ENCODE data around the gene PFDN1. TPM values are rescaled to one million over a fixed set of nuclear protein-coding genes. Genes with fewer than 3 reads are reported as not detected.

Gene PFDN1
- polyA plus RNA-seq, 1 donor (not counting 4 experiments of a cell fraction or from before 2014, with no cell fraction given), result 79.0 TPM

DNA sequence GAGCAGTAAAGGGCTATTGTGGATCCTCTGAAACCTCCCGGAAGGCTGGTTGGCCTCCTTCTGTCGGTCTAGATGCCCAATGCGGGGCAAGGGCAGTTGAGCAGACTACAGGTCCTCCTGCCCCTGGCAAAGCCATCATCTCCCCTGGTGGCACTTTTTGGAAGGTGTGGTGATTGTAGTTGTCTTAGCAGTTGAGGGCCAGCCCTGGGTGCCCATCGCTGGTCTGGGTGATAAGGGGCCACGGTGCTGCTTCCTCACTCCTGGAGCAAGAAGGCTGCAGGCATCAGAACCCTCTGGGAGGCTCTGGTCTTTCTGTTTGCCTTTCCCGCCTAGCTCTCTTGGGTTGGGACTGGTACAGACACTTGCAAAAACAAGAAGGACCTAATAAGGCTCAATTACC is 64.1 kb downstream of the PFDN1 start:
- FAIRE-seq, result no peak
- dilution Hi-C loops (cut with MboI; ENCODE audit: extremely low pct_ligation_motif_present, low sequenced_read_pairs), result no loop called here
- H3K4me1 ChIP-seq (ENCODE audit: control insufficient read depth, extremely low read depth, insufficient read depth, low read length), result peaks cover 47% of the 10 kb centered on the region

DNA sequence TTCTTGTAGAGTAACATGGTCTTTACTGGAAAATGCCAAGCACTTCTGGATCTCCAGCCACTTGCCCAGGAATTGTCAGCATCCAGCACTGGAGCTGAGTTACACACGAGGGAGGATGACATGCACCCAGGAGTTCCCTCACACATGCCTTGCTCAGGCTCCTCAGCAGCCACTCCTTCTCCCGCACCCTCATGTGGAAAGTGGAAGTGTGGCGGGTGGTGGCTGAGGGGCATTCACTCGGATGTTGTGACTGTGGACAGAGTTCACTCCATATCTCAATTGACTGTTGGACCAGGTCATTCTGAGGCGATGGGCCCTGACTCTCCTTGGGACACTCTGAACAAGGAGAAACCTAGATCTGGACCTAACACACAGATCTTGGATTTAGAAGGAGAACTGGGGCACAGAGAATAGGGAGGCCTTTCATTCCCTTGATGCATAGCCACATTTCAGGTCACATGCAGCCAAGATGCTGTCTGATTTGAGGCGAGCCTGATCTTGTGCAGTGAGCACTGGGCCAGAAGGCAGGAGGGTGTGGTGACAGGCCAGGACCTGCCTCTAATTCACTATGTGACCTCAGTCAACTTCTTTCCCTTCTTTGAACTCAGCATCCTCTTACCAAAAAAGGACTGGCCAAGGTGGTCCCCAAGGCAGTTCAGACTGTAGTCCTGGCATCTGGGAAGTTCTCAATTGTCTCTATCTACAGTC is 65.9 kb downstream of the PFDN1 start:
- H3K4me2 ChIP-seq (ENCODE audit: control insufficient read depth, extremely low read depth, insufficient read depth, low read depth, low read length), result peak overlapping the region; percentile 70

More for the DNA sequence above, 64.1 kb downstream of the PFDN1 start:
- DNase-seq (ENCODE audit: low read depth, low spot score), result no peak
- Histone ChIP-seq H4K20me1 (ENCODE audit: control insufficient read depth, extremely low read depth, insufficient read depth, low read length) (peaks cover 3% of the 10 kb centered on the region), H3K4me2 (ENCODE audit: control insufficient read depth, extremely low read depth, insufficient read depth, low read depth, low read length) (no peak overlapping the region), H3K9me1 (ENCODE audit: control insufficient read depth, extremely low read depth, insufficient read depth, low read length) (peaks cover 4% of the 10 kb centered on the region), H3K9me3 (ENCODE audit: control insufficient read depth, low read depth, low read length) (no peaks in the 10 kb centered on the region), H3K27me3 (ENCODE audit: control insufficient read depth, extremely low read depth, insufficient read depth, low read length) (no peaks in the 10 kb centered on the region), H3K79me2 (ENCODE audit: control insufficient read depth, insufficient read depth, low read length) (no peaks in the 10 kb centered on the region), H3K27ac (ENCODE audit: control insufficient read depth, insufficient read depth, low read length) (no peak overlapping the region), H2AFZ (ENCODE audit: control insufficient read depth, low read length) (no peak overlapping the region), H3K9ac (ENCODE audit: control insufficient read depth, extremely low read depth, insufficient read depth, low read length) (no peak overlapping the region), H3K4me3 (ENCODE audit: control insufficient read depth in 2 of 3, extremely low read depth in 1 of 3, insufficient read depth in 2 of 3, low read depth in 1 of 3, low read length in 3 of 3) (no peak overlapping the region), H3K36me3 (ENCODE audit: control insufficient read depth in 2 of 2, extremely low read depth in 1 of 2, insufficient read depth in 2 of 2, low read length in 2 of 2) (peaks cover 3 to 10% of the 10 kb centered on the region in 2 experiments)
- TF ChIP-seq CTCF (optimal IDR thresholded peaks at IDR 0.05 in 1 of 3, IDR thresholded peaks at IDR 0.05 in 1 of 3, conservative IDR thresholded peaks at IDR 0.05 in 1 of 3; ENCODE audit: extremely low read depth in 1 of 3, insufficient read depth in 2 of 3, low read length in 3 of 3) (no peak), EZH2 (IDR thresholded peaks at IDR 0.05; ENCODE audit: low read length) (no peak)

More for the DNA sequence above, 65.9 kb downstream of the PFDN1 start:
- peaks cover 47% of the 10 kb centered on the region for H3K4me1 ChIP-seq (ENCODE audit: control insufficient read depth, extremely low read depth, insufficient read depth, low read length)
- peak overlapping the region; percentile 69 for H3K9ac ChIP-seq (ENCODE audit: control insufficient read depth, extremely low read depth, insufficient read depth, low read length)
- FAIRE-seq (peak; percentile 98), DNase-seq (ENCODE audit: low read depth, low spot score) (no peak)
- dilution Hi-C loops (cut with MboI; ENCODE audit: extremely low pct_ligation_motif_present, low sequenced_read_pairs), result no loop called here
- TF ChIP-seq EZH2 (IDR thresholded peaks at IDR 0.05; ENCODE audit: low read length) (no peak), CTCF (optimal IDR thresholded peaks at IDR 0.05 in 1 of 3, IDR thresholded peaks at IDR 0.05 in 1 of 3, conservative IDR thresholded peaks at IDR 0.05 in 1 of 3; ENCODE audit: extremely low read depth in 1 of 3, insufficient read depth in 2 of 3, low read length in 3 of 3) (no peak)
- no peaks in the 10 kb centered on the region for H3K9me3 ChIP-seq (ENCODE audit: control insufficient read depth, low read depth, low read length)
- H3K27me3 ChIP-seq (ENCODE audit: control insufficient read depth, extremely low read depth, insufficient read depth, low read length), result no peaks in the 10 kb centered on the region
- no peaks in the 10 kb centered on the region for H3K79me2 ChIP-seq (ENCODE audit: control insufficient read depth, insufficient read depth, low read length)
- H2AFZ ChIP-seq (ENCODE audit: control insufficient read depth, low read length), result peak overlapping the region; percentile 73
- H3K9me1 ChIP-seq (ENCODE audit: control insufficient read depth, extremely low read depth, insufficient read depth, low read length), result peaks cover 4% of the 10 kb centered on the region
- peaks cover 0 to 3% of the 10 kb centered on the region in 2 experiments for H3K36me3 ChIP-seq (ENCODE audit: control insufficient read depth in 2 of 2, extremely low read depth in 1 of 2, insufficient read depth in 2 of 2, low read length in 2 of 2)
- peaks cover 3% of the 10 kb centered on the region for H4K20me1 ChIP-seq (ENCODE audit: control insufficient read depth, extremely low read depth, insufficient read depth, low read length)
- H3K4me3 ChIP-seq (ENCODE audit: control insufficient read depth in 2 of 3, extremely low read depth in 1 of 3, insufficient read depth in 2 of 3, low read depth in 1 of 3, low read length in 3 of 3), result peak overlapping the region in 1 of 3 experiments; percentile 5
- peak overlapping the region; percentile 81 for H3K27ac ChIP-seq (ENCODE audit: control insufficient read depth, insufficient read depth, low read length)

All from keratinocyte (primary cell).